ACHN (cell line): Measurements from ENCODE around the gene MARS1.
"Not testable (repeated sequence)": the region's sequence is repeated elsewhere in the genome, so short reads cannot be mapped to it uniquely, and the experiment has no call there.

ENCODE experiments used
- DNase-seq: peaks from one replicate; pipeline ENCODE4 v3.0.0-alpha.2; 2015
- in situ Hi-C: cut with HindIII; loops from 2 replicates; pipeline ENCODE4 v1.10.0; 2017; ENCODE audit warnings: low sequenced_read_pairs, low pct_ligation_motif_present, low pct_unique_long_range_greater_than_20kb

MARS1 gene

DNA sequence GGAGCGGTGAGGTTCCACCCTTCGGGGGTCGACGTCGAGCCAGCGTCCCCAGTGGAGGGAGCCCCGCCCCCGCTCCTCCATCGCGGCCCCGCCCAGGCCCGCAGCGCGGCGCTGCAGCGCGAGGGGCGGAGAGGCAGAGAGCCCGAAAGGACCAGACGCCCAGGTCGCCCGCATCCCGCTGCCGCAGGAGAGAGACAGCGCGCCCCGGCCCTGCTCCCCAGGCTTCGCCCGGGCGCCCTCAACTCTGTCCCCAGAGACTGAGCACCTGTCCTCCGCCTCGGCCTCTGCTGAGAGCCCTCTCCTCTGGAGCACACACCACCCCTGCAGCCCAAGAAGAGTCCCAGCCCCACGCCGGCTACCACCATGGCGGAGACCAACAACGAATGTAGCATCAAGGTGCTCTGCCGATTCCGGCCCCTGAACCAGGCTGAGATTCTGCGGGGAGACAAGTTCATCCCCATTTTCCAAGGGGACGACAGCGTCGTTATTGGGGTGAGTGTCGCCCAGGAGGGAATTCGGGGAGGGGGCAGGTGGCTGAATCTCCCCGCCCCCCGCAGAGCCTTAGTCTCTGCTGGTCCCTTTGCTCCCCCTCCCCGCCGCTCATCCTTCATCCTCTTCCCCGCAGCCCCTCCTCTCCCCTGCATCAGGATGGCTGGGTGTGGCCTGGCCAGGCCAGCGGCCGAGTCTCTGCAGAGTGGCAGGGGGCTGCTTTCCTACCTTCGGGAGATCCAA, 62.2 kb downstream of the MARS1 start, which contains the start of gene KIF5A:
Gene KIF5A (plus strand): TSS at position 136 of the 732 bp plus-strand sequence. CDS start 228 bp downstream, at position 364.
- peak; percentile 60 for DNase-seq
- in situ Hi-C loops, result no loop called here

DNA sequence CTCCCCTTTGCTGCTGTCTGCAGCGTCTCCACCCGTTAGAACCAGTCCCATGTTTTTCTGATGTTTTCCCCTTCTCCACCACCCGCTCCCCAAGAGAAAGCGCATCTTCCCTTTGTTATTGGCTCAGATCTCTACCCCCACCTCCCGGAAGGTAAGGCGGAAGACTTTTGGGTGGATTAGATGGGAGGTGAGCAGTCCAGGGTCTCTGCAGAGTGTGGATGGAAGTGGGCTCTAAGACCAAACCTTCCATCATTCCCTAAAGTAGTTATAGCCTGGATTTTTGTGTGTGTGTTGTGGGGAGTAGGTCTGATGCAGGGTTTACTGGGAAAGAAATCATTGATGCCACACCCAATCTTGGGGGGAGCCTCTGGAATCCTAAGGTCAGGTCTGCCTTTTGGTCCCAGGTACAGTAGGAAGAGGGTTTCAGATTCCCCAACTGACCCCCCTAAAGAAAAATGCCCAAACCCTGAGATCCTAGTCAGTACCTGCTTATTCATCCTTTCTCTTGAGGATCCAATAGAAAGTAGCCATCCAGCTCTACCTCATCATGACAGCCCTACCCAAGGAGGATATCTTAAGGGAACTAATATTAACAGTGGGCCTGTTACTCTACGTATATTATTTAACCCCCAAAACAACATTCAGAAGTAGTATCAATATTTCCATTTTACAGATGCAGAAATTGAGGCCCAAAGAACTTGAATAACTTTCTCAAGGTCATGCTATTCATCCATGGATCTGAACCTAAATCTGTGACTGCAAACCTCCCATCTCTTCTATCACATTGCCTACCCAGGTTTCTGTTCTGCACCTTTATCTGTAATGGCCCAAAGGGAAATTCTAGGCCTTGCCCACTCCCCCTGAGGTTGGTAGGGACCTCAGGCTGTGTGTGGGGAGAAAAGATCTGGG, 63.0 kb downstream of the MARS1 start:
- in situ Hi-C loops, result no loop called here
- no peak for DNase-seq

DNA sequence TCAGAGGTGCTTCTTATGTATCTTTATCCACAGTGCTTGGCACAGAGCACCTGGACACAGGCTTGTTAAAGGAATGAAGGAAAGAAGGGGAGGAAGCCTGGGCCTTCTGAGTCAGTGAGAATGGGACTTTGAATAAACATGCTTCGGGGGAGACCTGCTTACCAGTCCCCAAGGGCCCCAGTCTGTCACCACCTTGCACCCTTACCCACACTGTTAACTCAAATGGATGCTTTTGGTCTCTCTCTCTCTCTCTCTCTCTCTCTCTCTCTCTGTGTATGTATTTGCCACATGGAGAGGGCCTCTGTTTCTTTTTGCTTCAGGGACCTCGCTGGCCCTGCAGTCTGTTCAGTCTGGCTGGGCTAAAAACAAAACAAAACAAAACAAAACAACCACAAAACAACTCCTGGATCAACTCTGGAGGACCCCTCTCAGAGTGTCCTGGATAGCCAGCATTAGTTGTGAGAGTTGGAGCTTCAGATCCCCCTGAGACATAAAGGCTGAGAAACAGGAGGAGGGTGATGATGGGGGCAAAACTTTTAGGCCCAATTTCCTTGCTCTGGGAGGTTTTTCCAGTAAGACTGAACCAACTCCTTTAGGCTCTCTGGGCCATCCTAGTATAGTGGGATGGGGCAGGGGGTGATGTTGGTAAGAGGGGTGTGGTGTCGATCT, 63.9 kb downstream of the MARS1 start:
- in situ Hi-C loops, result no loop called here
- no peak for DNase-seq

DNA sequence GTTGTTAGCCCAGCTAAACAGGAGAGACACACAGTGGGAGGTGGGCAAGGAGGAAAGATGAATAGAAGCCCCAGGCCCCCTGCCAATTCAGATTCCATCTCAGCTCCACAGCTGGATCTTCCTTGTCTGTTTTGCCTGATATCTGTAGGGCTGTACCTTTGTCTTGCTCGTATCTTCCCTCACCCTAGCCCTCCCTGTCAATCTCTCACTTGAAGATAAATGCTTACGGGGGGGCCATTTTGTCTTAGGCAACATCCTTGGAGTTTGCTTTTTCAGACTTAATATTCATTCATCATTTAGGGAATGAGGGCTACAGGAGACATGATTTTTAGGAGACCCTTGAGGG, 64.4 kb downstream of the MARS1 start:
- in situ Hi-C loops, result no loop called here
- DNase-seq, result no peak

DNA sequence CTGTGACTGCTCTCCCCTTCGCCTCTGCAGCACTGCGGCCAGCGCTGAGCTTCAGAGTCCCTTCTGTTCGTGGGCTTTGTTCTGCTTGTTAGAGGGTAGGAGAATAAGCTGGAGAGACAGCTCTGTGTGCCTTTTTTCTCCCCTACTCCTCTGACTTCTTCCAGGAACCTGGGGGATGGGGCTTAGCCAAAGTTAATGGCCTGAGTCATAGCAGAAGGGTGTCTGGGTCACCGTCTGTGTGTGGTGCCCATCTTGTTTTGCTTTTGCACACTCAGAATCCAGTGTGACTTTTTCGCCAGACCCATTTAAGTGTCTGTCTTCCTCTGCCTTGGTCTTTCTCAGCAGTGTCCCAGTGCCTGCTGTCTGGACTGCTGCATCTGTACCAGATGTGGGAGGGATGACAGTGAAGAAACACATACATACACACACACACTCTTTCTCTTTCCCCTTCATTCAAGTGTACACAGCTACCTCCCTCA, 65.0 kb downstream of the MARS1 start:
- in situ Hi-C loops, result no loop called here
- no peak for DNase-seq

DNA sequence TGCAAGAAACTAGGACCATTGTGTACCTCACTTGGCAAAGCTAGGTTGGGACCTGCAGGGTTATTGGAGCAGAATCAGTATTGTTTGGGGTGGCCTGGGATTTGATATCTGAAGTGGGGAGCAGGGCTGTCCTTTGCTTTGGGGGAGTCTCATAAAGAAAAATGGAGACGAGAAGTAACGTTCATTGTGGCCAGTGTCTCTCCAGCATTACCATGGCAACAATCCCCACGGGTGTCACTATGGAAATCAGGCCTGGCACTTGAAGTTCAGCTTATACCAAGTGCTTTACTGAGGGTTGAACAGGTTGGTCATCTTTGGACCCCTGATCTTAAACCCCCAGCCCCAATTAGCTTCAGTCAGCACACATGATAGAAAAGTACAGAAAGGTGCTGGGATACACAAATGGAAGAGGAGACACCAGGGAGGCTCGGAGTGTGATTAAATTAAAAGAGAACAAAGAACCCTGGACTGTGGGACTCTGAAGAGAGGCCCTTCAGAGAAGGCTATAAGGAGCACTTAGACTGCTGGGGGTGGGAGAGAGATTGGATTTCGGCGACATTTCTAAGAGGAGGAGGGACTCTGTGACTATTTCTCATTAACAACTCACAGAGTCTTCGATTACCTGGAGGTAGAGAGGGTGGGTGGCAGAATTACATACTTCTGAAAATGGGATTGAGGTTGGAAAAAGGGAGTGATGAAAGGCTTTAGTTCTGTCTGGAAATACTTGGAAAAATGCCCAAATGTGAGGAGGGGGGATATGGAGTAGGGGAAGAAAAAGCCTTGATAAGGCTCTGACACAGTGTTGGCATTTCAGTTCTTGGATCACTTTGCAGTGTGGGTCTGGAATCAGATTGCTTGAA, 65.7 kb downstream of the MARS1 start:
- in situ Hi-C loops, result no loop called here
- no peak for DNase-seq

DNA sequence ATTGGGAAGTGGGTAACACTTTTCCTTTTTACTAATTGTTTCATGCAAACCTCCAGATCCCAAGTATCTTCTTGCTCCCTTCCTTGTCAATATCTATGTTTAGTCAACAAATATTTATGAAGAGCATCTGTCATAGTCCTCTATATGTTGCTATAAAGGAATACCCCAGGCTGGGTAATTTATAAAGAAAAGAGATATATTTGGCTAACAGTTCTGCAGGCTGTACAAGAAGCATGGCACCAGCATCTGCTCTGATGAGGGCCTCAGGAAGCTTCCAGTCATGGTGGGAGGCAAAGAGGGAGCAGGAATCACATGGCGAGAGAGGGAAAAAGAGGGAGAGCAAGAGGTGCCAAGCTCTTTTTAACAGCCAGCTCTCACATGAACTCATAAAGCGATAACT, 66.6 kb downstream of the MARS1 start:
- no peak for DNase-seq
- in situ Hi-C loops, result no loop called here

DNA sequence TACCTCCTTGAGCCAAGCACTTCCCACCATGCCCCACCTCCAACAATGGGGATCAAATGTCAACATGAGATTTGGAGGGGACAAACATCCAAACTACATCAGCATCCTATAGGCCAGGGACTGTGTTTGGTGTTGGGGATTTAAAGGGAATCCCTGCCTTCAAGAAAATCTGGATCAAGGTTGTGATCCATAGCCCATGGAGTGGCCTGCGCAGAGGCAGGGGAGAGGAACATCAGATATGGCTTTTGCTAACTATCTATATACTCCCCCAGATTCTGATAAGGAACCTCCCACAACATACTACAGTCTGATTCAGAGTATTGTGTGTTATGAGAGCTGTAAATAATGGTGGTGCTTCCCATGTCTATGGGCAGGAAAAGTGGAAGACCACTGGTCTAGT, 67.0 kb downstream of the MARS1 start:
- DNase-seq, result no peak
- in situ Hi-C loops, result no loop called here

DNA sequence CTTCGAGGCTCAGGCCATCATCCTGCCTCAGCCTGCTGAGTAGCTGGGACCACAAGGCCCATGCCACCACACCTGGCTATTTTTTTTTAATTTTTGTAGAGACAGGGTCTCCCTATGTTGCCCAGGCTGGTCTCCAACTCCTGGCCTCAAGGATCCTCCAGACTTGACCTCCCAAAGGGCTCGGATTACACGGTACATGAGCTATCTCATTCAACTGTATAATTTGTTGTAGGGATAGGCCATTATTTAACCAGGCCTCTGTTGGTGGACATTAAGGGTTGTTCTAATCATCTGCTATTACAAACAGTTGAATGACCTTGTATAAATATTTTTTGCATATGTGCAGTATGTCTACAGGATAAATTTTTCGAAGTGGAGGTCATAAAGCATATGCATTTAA, 71.0 kb downstream of the MARS1 start:
- DNase-seq, result no peak
- in situ Hi-C loops, result no loop called here

DNA sequence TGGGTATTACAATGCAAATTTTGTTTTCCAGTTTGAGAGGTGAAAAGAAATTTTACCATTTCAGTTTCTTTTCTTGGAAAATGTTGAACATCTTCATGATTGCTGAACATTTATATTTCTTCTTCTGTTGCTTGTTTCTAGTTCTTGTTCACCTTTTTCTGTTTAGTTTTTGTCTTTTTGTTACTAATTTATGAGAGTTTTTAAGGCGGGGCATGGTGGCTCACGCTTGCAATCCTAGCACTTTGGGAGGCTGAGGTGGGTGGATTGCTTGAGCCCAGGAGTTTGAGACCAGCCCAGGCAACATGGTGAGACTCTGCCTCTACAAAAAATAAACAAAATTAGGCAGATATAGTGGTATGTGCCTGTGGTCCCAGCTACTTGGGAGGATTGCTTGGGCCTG, 72.6 kb downstream of the MARS1 start:
- DNase-seq, result no peak
- in situ Hi-C loops, result no loop called here

DNA sequence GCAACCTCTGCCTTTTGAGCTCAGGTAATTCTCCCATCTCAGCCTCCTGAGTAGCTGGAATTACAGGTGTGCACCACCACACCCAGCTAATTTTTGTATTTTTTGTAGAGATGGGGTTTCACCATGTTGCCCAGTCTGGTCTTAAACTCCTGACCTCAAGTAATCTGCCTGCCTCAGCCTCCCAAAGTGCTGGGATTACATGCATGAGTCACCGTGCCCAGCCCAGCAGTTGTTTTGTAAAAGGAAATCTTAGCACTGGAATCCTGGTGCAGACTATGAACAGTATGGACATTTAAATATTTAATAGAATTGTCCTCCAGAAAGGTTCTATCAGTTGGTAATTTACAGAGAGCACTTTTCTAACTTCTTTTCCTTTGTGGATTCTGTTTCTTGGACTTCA, 73.2 kb downstream of the MARS1 start:
- DNase-seq, in situ Hi-C loops: not testable (repeated sequence)

DNA sequence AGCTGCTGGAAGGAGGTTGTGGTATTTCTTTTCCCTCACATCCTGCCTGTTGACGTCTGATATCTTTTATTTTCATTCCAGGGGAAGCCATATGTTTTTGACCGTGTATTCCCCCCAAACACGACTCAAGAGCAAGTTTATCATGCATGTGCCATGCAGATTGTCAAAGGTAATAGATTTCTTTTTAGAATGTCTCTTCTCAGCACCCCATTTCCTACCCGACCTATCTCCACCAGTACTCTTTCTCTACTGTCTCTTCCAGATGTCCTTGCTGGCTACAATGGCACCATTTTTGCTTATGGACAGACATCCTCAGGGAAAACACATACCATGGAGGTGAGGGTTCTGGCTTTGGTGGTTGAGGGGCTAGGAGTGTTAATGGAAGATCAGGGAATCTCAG, 75.5 kb downstream of the MARS1 start:
- in situ Hi-C loops, result no loop called here
- DNase-seq, result no peak

DNA sequence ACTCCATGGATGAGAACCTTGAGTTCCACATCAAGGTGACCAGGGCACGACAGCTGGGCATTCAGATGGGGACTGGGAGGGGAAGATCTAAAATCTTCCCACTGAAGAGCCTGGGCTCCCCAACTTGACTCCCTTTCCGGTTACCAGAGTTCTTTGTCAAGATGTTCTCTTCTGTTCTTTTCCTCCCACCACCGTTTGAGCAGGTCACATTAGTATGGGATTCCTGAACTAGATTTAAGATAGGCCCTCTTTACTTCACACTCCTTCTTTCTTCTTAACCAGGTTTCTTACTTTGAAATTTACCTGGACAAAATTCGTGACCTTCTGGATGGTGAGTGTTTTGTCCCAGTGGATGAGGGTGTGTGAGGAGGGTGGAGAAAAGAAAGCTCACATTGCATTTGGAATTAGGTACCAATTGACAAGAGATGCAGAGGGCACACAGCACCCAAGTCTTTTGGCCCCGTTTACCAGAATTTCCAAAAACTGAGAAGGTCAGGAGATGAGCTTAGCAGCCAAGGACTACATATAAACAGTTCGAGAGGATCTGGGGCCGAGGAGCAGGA, 76.4 kb downstream of the MARS1 start:
- DNase-seq, result no peak
- in situ Hi-C loops, result no loop called here
